Coronary artery (tissue), 2 donors: ENCODE results near the gene C1R.

Source experiments
- DNase-seq: peaks from one replicate; pipeline ENCODE4 v3.0.0-alpha.2; 2017; ENCODE audit warnings: low spot score
- H3K27ac ChIP-seq, 2 donors: fragments of 200-600 bp; sonication (generic); one replicate each; pipeline ENCODE4 v1.5.1; 2016 to 2019
- H3K4me3 ChIP-seq: fragments of 200-600 bp; sonication (generic); 2 replicates; pipeline ENCODE4 v1.5.1; 2016; ENCODE audit warnings: mild to moderate bottlenecking, moderate library complexity
- TF ChIP-seq, protein P1 (sequence below): fragments of 200-600 bp; sonication (generic); IDR thresholded peaks from one replicate; pipeline ENCODE4 v1.5.1; 2019; ENCODE audit warnings: antibody characterized with exemption

Gene C1R

DNA sequence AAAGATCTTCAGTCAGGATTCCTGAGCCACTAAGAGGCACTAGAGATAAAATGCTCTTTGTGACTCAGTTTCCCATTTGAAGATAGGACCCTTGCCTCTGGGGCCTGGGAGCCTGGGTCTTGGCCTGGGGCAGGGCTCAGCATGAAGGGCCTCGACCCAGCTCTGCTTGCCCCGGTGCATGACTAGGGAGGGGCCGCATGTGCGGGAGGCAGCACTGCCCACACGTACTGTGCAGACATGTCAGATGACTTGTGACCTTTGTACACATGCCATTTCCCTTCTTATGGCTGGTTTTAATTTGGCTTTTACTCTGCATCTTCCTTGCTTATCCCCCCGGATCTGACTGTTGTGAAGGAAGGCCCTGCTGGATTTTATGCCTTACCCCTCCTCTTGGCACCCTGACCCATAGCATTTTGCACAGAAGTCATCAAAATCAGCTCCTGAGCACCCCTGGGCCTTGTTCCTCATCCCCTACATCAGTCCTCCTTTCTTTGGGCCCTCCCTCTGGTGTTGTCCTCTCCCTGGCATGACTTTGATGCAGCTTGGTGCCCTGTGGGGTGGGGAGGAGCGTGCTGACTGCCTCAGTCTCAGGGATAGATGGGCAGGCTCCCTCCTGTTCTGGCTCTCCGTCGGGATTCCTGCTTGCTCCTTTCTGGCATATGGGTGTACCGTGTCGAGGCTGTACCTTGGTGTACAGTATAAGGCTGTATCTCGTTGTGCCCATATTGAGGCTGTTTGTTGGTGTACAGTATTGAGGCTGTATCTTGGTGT lies 42.3 kb upstream of the C1R start:
- H3K27ac ChIP-seq: no peak overlapping the region
- no peak for DNase-seq

GRCh38 chr12:7131502-7131866 lies 39.2 kb upstream of the C1R start:
- TF ChIP-seq, protein P1, sequence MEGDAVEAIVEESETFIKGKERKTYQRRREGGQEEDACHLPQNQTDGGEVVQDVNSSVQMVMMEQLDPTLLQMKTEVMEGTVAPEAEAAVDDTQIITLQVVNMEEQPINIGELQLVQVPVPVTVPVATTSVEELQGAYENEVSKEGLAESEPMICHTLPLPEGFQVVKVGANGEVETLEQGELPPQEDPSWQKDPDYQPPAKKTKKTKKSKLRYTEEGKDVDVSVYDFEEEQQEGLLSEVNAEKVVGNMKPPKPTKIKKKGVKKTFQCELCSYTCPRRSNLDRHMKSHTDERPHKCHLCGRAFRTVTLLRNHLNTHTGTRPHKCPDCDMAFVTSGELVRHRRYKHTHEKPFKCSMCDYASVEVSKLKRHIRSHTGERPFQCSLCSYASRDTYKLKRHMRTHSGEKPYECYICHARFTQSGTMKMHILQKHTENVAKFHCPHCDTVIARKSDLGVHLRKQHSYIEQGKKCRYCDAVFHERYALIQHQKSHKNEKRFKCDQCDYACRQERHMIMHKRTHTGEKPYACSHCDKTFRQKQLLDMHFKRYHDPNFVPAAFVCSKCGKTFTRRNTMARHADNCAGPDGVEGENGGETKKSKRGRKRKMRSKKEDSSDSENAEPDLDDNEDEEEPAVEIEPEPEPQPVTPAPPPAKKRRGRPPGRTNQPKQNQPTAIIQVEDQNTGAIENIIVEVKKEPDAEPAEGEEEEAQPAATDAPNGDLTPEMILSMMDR: no peak
- DNase-seq: no peak
- Histone ChIP-seq H3K27ac (peak overlapping the region in 1 of 2 donors; percentile 31), H3K4me3 (peak overlapping the region; percentile 86)

More for the DNA sequence above, 42.3 kb upstream of the C1R start:
- TF ChIP-seq, protein P1: no peak
- no peak overlapping the region for H3K4me3 ChIP-seq

GRCh38 chr12:7130701-7131501 lies 38.7 kb upstream of the C1R start:
- Histone ChIP-seq H3K27ac (peak overlapping the region; percentile 77 to 90), H3K4me3 (peak overlapping the region; percentile 86)
- TF ChIP-seq, protein P1: no peak
- DNase-seq: no peak

- DNase-seq: peak; percentile 83
- H3K27ac ChIP-seq: peak within 1 kb of the TSS; percentile 77 to 90
- peak within 1 kb of the TSS; percentile 86 for H3K4me3 ChIP-seq
- TF ChIP-seq, protein P1: no peak
Measured at GRCh38 chr12:7129872-7130691, 37.8 kb upstream of the C1R start, which contains the start of gene CLSTN3. Gene CLSTN3, plus strand, starts transcription at chr12:7130371. Its CDS starts 278 bp downstream, at chr12:7130649.

GRCh38 chr12:7129287-7129871 lies 37.1 kb upstream of the C1R start:
- peak overlapping the region; percentile 77 to 90 for H3K27ac ChIP-seq
- TF ChIP-seq, protein P1: no peak
- H3K4me3 ChIP-seq: peak overlapping the region; percentile 86
- no peak for DNase-seq

GRCh38 chr12:7128681-7129286 lies 36.5 kb upstream of the C1R start, which contains the start of gene RBP5:
Gene RBP5, minus strand, starts transcription at chr12:7128889. Its CDS starts 114 bp downstream, at chr12:7128775.
- Histone ChIP-seq H3K27ac (peak within 1 kb of the TSS; percentile 77 to 90), H3K4me3 (peak within 1 kb of the TSS; percentile 86)
- TF ChIP-seq, protein P1: no peak
- no peak for DNase-seq
